GM21723 (cell line): Measurements from ENCODE around the gene OR2W1.

Experiments
- ATAC-seq: cut with Tn5 transposase; IDR thresholded peaks from one replicate; pipeline ENCODE4 v1.9.1; 2021; ENCODE audit warnings: mild to moderate bottlenecking, moderate library complexity; ENCODE audit not compliant: unreplicated experiment

The OR2W1 gene

GRCh38 chr6:29005183-29005885, 39.6 kb downstream of the OR2W1 start, which contains the start of gene ZNF311:
Gene ZNF311 (minus strand): TSS chr6:29005315. CDS start chr6:29003954, 1,361 bp downstream.
- no peak for ATAC-seq

GRCh38 chr6:28996844-28997510, 48.0 kb downstream of the OR2W1 start:
- ATAC-seq, result no peak

- no peak for ATAC-seq
These were observed 49.8 kb downstream of the OR2W1 start for GRCh38 chr6:28995093-28995650.
